ENCODE data around the gene VDAC2. TPM values are rescaled to one million over a fixed set of nuclear protein-coding genes. Genes with fewer than 3 reads are reported as not detected.

VDAC2 gene
- total and polyA plus RNA-seq, 4 donors: 94.5 to 121 (median 102) TPM

GRCh38 chr10:75260990-75261389 is 50.4 kb downstream of the VDAC2 start:
- Histone ChIP-seq H3K4me1 (ENCODE audit: control insufficient read depth in 5 of 5, insufficient read depth in 5 of 5, low read length in 5 of 5) (peaks cover 0 to 3% (median 0%) of the 10 kb centered on the region in 5 donors), H3K9ac (ENCODE audit: insufficient read depth in 1 of 2, low read length in 2 of 2) (no peak overlapping the region), H3K9me3 (ENCODE audit: control insufficient read depth in 4 of 4, insufficient read depth in 3 of 4, low read length in 3 of 4) (peaks cover 0 to 4% (median 0%) of the 10 kb centered on the region in 4 donors), H3K36me3 (ENCODE audit: control insufficient read depth in 4 of 4, insufficient read depth in 4 of 4, low read length in 4 of 4) (no peaks in the 10 kb centered on the region), H3K4me3 (no peak overlapping the region), H3K27me3 (ENCODE audit: control insufficient read depth in 3 of 3, insufficient read depth in 3 of 3, low read length in 2 of 3) (no peaks in the 10 kb centered on the region), H3K27ac (ENCODE audit: low read depth in 1 of 2, low read length in 1 of 2) (no peak overlapping the region)
- DNase-seq (no peak), ATAC-seq (ENCODE audit: insufficient read depth, low FRiP score) (no peak)
- TF ChIP-seq CTCF (IDR thresholded peaks at IDR 0.05; ENCODE audit: control extremely low read depth, extremely low read depth): no peak
- WGBS, 2 donors: 64 to 65% methylated on average over 3 of the region's 3 CpGs

GRCh38 chr10:75261813-75262705 is 51.5 kb downstream of the VDAC2 start:
- ATAC-seq (ENCODE audit: insufficient read depth, low FRiP score) (no peak), DNase-seq (no peak)
- WGBS, 2 donors: 86 to 92% methylated on average over 25 of the region's 25 CpGs

GRCh38 chr10:75263806-75264205 is 53.2 kb downstream of the VDAC2 start:
- Histone ChIP-seq H3K9ac (ENCODE audit: insufficient read depth in 1 of 2, low read length in 2 of 2) (no peak overlapping the region), H3K27ac (ENCODE audit: low read depth in 1 of 2, low read length in 1 of 2) (no peak overlapping the region), H3K4me3 (no peak overlapping the region), H3K9me3 (ENCODE audit: control insufficient read depth in 4 of 4, insufficient read depth in 3 of 4, low read length in 3 of 4) (peaks cover 0 to 4% (median 0%) of the 10 kb centered on the region in 4 donors), H3K4me1 (ENCODE audit: control insufficient read depth in 5 of 5, insufficient read depth in 5 of 5, low read length in 5 of 5) (peaks cover 0 to 3% (median 0%) of the 10 kb centered on the region in 5 donors), H3K36me3 (ENCODE audit: control insufficient read depth in 4 of 4, insufficient read depth in 4 of 4, low read length in 4 of 4) (no peaks in the 10 kb centered on the region), H3K27me3 (ENCODE audit: control insufficient read depth in 3 of 3, insufficient read depth in 3 of 3, low read length in 2 of 3) (no peaks in the 10 kb centered on the region)
- 91 to 93% methylated on average over 1 of the region's 1 CpG for WGBS, 2 donors
- TF ChIP-seq CTCF (IDR thresholded peaks at IDR 0.05; ENCODE audit: control extremely low read depth, extremely low read depth): no peak
- ATAC-seq (ENCODE audit: insufficient read depth, low FRiP score) (no peak), DNase-seq (no peak)

More at GRCh38 chr10:75261813-75262705, 51.5 kb downstream of the VDAC2 start:
- Histone ChIP-seq H3K36me3 (ENCODE audit: control insufficient read depth in 4 of 4, insufficient read depth in 4 of 4, low read length in 4 of 4) (no peaks in the 10 kb centered on the region), H3K9me3 (ENCODE audit: control insufficient read depth in 4 of 4, insufficient read depth in 3 of 4, low read length in 3 of 4) (peaks cover 0 to 4% (median 0%) of the 10 kb centered on the region in 4 donors), H3K4me3 (no peak overlapping the region), H3K4me1 (ENCODE audit: control insufficient read depth in 5 of 5, insufficient read depth in 5 of 5, low read length in 5 of 5) (peaks cover 0 to 3% (median 0%) of the 10 kb centered on the region in 5 donors), H3K9ac (ENCODE audit: insufficient read depth in 1 of 2, low read length in 2 of 2) (no peak overlapping the region), H3K27me3 (ENCODE audit: control insufficient read depth in 3 of 3, insufficient read depth in 3 of 3, low read length in 2 of 3) (no peaks in the 10 kb centered on the region), H3K27ac (ENCODE audit: low read depth in 1 of 2, low read length in 1 of 2) (no peak overlapping the region)
- no peak for TF ChIP-seq CTCF (IDR thresholded peaks at IDR 0.05; ENCODE audit: control extremely low read depth, extremely low read depth)
